Measurements from ENCODE around the gene GALNT1.

DNA sequence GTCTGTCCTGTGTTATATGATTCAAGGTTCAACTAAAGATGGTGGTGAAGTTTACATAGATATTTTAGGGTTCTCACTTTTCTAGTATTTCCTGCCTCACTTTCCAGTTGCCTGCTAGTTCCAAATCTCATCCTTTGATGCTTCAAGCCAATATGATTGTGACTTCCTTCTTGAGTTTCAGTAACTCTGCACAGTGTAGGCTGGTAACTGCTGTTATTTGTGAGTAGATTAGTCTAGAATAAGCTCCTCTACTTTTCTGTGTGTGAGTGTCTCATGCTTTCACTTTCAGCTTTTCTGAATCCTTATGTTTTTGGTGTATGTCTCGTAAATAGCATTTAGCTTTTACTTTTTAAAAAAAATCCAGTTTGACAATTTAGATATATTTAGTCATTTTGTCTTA lies 42.6 kb downstream of the GALNT1 start:
- TF ChIP-seq CTCF (IDR thresholded peaks at IDR 0.05; ENCODE audit: insufficient read depth, low read length, poor library complexity, severe bottlenecking) (no peak), EZH2phosphoT487 (conservative IDR thresholded peaks at IDR 0.05; ENCODE audit: low read length) (no peak)

All from SU-DHL-6 (cell line).